HepG2 (cell line): ENCODE data around the gene CLBA1. TPM values are rescaled to one million over a fixed set of nuclear protein-coding genes. Genes with fewer than 3 reads are reported as not detected.

Experiments used
- ATAC-seq: fragments of 200-7000 bp; cut with Tn5 transposase; 3 replicates; pipeline ENCODE4 v1.9.1; 2020; ENCODE audit warnings: mild to moderate bottlenecking, moderate library complexity
- BruUV-seq: library from RNA; stranded (reverse); fragments of 400-500 nt; replicated peaks from 2 replicates; lab custom pipeline; 2021; lab: Mats Ljungman, UMichigan
- CTCF ChIA-PET: fragments of 300-600 bp; formaldehyde crosslinking; extraction: SDS; loops from one replicate; lab custom pipeline; 2021; ENCODE audit warnings: low total read pairs, inconsistent platforms, low intra/inter-chr PET ratio; lab: Yijun Ruan, JAX
- POLR2A ChIA-PET: fragments of 350-600 bp; sonication (Branson Sonifier 250); formaldehyde crosslinking; loops from one replicate; lab custom pipeline; 2020; ENCODE audit warnings: antibody characterized with exemption, inconsistent platforms; lab: Yijun Ruan, JAX
- DNase-seq: peaks from one replicate; pipeline ENCODE4 v3.0.0-alpha.2; 2015; ENCODE audit warnings: low spot score
- FAIRE-seq: peaks from 3 replicates; lab custom pipeline; 2011; peaks lifted over from hg19 to GRCh38; lab: Jason Lieb, UNC
- H2AFZ ChIP-seq: one replicate; pipeline ENCODE4 v1.6.1; 2011; ENCODE audit warnings: low read length, inconsistent platforms
- H3K27ac ChIP-seq: fragments of 300-600 bp; 3 replicates; pipeline ENCODE4 v1.8.0; 2011; ENCODE audit warnings: mixed run types, mild to moderate bottlenecking, mixed read lengths, low read length, inconsistent platforms; ENCODE audit not compliant: insufficient read depth; ENCODE audit errors: extremely low read length
- H3K27me3 ChIP-seq, 2 experiments: fragments of 200-600 bp in 1 of 2; 2 replicates in 1 of 2; 3 replicates in 1 of 2; pipeline versions ENCODE4 v1.6.0 to v1.8.0; 2011; ENCODE audit warnings: low read length in 2 of 2, mild to moderate bottlenecking in 2 of 2, moderate library complexity in 2 of 2, inconsistent platforms in 1 of 2; ENCODE audit not compliant: insufficient read depth in 2 of 2, control insufficient read depth in 1 of 2
- H3K36me3 ChIP-seq, 2 experiments: fragments of 200-600 bp in 1 of 2; replicated peaks in 1 of 2; 2 replicates in 1 of 2; 3 replicates in 1 of 2; pipeline versions ENCODE4 v1.5.1 to v1.8.0; 2011; ENCODE audit warnings: low read length in 2 of 2, inconsistent platforms in 1 of 2; ENCODE audit not compliant: insufficient read depth in 2 of 2, control insufficient read depth in 1 of 2
- H3K4me1 ChIP-seq: 2 replicates; pipeline ENCODE4 v1.5.1; 2012; ENCODE audit warnings: low read length, inconsistent platforms; ENCODE audit not compliant: insufficient read depth
- H3K4me2 ChIP-seq: 2 replicates; pipeline ENCODE4 v1.6.0; 2011; ENCODE audit warnings: low read depth, low read length, inconsistent platforms
- H3K4me3 ChIP-seq, 3 experiments: fragments of 200-600 bp in 1 of 3; sonication (generic), shearing (Covaris generic) in 1 of 3; replicated peaks in 1 of 3; 2 replicates each; pipeline ENCODE4 v1.5.1; 2011 to 2016; ENCODE audit warnings: low read length in 3 of 3, inconsistent platforms in 2 of 3, low read depth in 2 of 3, mild to moderate bottlenecking in 2 of 3, control low read depth in 1 of 3, mixed read lengths in 1 of 3; ENCODE audit not compliant: insufficient read depth in 1 of 3
- H3K79me2 ChIP-seq: one replicate; pipeline ENCODE4 v1.6.1; 2011; ENCODE audit warnings: low read length, inconsistent platforms; ENCODE audit not compliant: insufficient read depth
- H3K9ac ChIP-seq: 2 replicates; pipeline ENCODE4 v1.6.0; 2011; ENCODE audit warnings: mild to moderate bottlenecking, low read depth, low read length, inconsistent platforms; ENCODE audit not compliant: insufficient read depth
- H3K9me3 ChIP-seq: 2 replicates; pipeline ENCODE4 v1.5.1; 2012; ENCODE audit warnings: mild to moderate bottlenecking, low read length
- H4K20me1 ChIP-seq: 2 replicates; pipeline ENCODE4 v1.6.0; 2011; ENCODE audit warnings: inconsistent platforms, mild to moderate bottlenecking, low read length, moderate library complexity; ENCODE audit not compliant: insufficient read depth
- BORCS8-MEF2B ChIP-seq: sonication (generic); formaldehyde crosslinking; IDR thresholded peaks from 2 replicates; pipeline ENCODE4 v1.8.0; 2022; ENCODE audit warnings: mild to moderate bottlenecking, missing genetic modification reagents
- HINFP ChIP-seq: sonication (generic); formaldehyde crosslinking; IDR thresholded peaks from 2 replicates; pipeline ENCODE4 v1.4.0; 2020; ENCODE audit warnings: low read depth, mild to moderate bottlenecking, missing genetic modification reagents
- MTA1 ChIP-seq: sonication (generic); formaldehyde crosslinking; IDR thresholded peaks from 2 replicates; pipeline ENCODE4 v1.4.0; 2020; ENCODE audit warnings: missing genetic modification reagents, mild to moderate bottlenecking, borderline replicate concordance
- ZNF557 ChIP-seq: sonication (generic); formaldehyde crosslinking; IDR thresholded peaks from 2 replicates; pipeline ENCODE4 v1.4.0; 2020; ENCODE audit warnings: missing genetic modification reagents
- ZNF703 ChIP-seq: sonication (generic); formaldehyde crosslinking; IDR thresholded peaks from 2 replicates; pipeline ENCODE4 v1.5.1; 2020; ENCODE audit warnings: missing genetic modification reagents, mild to moderate bottlenecking, moderate library complexity, borderline replicate concordance
- ZSCAN5A ChIP-seq: sonication (generic); formaldehyde crosslinking; IDR thresholded peaks from 2 replicates; pipeline ENCODE4 v1.8.0; 2022; ENCODE audit warnings: mild to moderate bottlenecking, missing genetic modification reagents, borderline replicate concordance
- WGBS: methylation state at CpG from one replicate; pipeline ENCODE4 v1.1.6; 2017; ENCODE audit warnings: low lambda C conversion rate; 5-methylcytosine and 5-hydroxymethylcytosine counted together
- in situ Hi-C: cut with HindIII; loops from 2 replicates; pipeline ENCODE4 v1.10.0; 2017; ENCODE audit warnings: low pct_unique_long_range_greater_than_20kb; ENCODE audit not compliant: extremely low pct_ligation_motif_present
- intact Hi-C: fragments of 100-400 bp; cut with micrococcal nuclease; formaldehyde crosslinking; loops from one replicate; pipeline ENCODE4 v1.10.0; 2022; ENCODE audit not compliant: unreplicated experiment
- polyA plus RNA-seq, 8 experiments: library from polyadenylated mRNA; depleted of rRNA in 3 of 8; stranded (reverse) in 7 of 8; unstranded in 1 of 8; fragments of >200 nt; fragmentation: Illumina TruSeq in 4 of 8; extraction: Trizol in 4 of 8; gene quantifications; 2 replicates each; pipeline versions ENCODE4 v1.2.1 to v1.2.3, GENCODE V29; 2011 to 2016; ENCODE audit warnings: low read depth in 4 of 8, missing spikeins in 1 of 8, mixed read lengths in 1 of 8; ENCODE audit not compliant: insufficient read depth in 1 of 8
- total RNA-seq, 5 experiments: library from RNA; depleted of rRNA; stranded (reverse); fragments of >200 nt; fragmentation: Illumina TruSeq; extraction: Trizol; gene quantifications; 2 replicates each; pipeline ENCODE4 v1.2.3, GENCODE V29; 2016; ENCODE audit warnings: low read depth in 1 of 5

CLBA1 gene
- total and polyA plus RNA-seq, 2 of the 13 experiments (the other 11 are each of a cell fraction or from before 2014, with no cell fraction given) = 1.2 to 1.4 TPM

GRCh38 chr14:105026033-105026785 is 40.6 kb downstream of the CLBA1 start:
- no TSS peak for BruUV-seq

More at GRCh38 chr14:105026033-105026785, 40.6 kb downstream of the CLBA1 start:
- no peak for FAIRE-seq
- Histone ChIP-seq H3K4me3 (no peak overlapping the region), H3K36me3 (no peaks in the 10 kb centered on the region), H3K9me3 (no peaks in the 10 kb centered on the region), H3K27ac (no peak overlapping the region), H4K20me1 (no peaks in the 10 kb centered on the region), H3K9ac (no peak overlapping the region), H3K79me2 (peaks cover 4% of the 10 kb centered on the region), H3K4me2 (no peak overlapping the region), H3K4me1 (peaks cover 23% of the 10 kb centered on the region), H2AFZ (no peak overlapping the region), H3K27me3 (peaks cover 0 to 14% of the 10 kb centered on the region in 2 experiments; a peak in 3 of 5 replicates)
- in situ Hi-C loops (no loop called here), intact Hi-C loops (no loop called here)
- CTCF ChIA-PET = no interaction called here
- no peak for ATAC-seq
- no peak for DNase-seq
- no peak for TF ChIP-seq ZNF557 (CRISPR knock-in tag)
- TF ChIP-seq ZNF703 = no peak
- no peak for TF ChIP-seq HINFP (CRISPR knock-in tag)
- no peak for TF ChIP-seq MTA1 (CRISPR knock-in tag)
- no peak for TF ChIP-seq ZSCAN5A
- TF ChIP-seq BORCS8-MEF2B (CRISPR knock-in tag) = no peak
- POLR2A ChIA-PET = no interaction called here
- WGBS = 61% methylated on average over 16 of the region's 16 CpGs
